ENCODE data around the gene LSAMP.
"Not testable (repeated sequence)": the region's sequence is repeated elsewhere in the genome, so short reads cannot be mapped to it uniquely, and the experiment has no call there.

LSAMP gene

DNA sequence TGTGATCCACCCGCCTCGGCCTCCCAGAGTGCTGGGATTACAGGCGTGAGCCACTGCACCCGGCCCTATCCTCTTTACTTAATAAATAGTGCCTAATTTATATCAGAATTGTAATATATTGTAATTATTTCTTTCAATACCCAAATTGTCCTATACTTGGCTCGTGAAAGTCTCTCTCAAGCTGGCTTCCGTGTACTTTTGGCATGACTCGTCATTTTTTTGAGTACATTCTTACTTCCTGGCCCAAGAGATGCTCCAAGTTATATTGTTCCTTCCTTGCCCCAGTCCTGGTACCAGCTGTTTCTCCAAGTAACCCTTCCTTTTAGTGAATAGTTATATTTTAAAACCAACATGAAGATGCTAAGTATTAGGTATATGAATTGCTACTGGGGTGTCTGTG, 366.7 kb downstream of the LSAMP start:
- no peak overlapping the region for H3K4me2 ChIP-seq (ENCODE audit: low read length)
- no peaks in the 10 kb centered on the region for H3K27me3 ChIP-seq (ENCODE audit: low read depth, low read length)
- H4K20me1 ChIP-seq (ENCODE audit: insufficient read depth, low read length) = no peaks in the 10 kb centered on the region

DNA sequence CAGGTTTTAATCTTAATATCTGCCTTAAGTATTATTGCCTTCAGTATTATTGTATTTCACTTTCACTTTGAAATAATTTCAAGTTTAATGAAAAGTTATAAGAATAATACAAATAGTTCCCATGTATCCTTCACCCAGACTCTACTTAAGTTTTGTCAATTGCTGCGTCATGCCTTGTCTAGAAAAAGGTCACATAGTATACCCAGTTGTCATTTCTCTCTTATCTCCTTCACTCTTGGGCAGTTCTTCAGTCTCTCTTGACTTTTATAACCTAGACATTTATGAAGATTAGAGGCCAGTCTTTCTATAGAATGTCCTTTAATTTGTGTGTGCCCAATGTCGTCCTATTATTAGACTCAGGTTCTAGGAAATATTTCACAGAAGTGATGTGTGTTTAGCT, 367.7 kb downstream of the LSAMP start:
- Histone ChIP-seq H3K4me1 (ENCODE audit: low read length) (no peaks in the 10 kb centered on the region), H3K27me3 (ENCODE audit: low read depth, low read length) (no peaks in the 10 kb centered on the region), H3K27ac (ENCODE audit: low read length) (no peak overlapping the region), H3K79me2 (ENCODE audit: low read length) (no peaks in the 10 kb centered on the region), H3K9ac (ENCODE audit: low read length) (no peak overlapping the region), H2AFZ (ENCODE audit: low read depth, low read length) (no peak overlapping the region), H3K9me3 (ENCODE audit: insufficient read depth, low read length) (no peaks in the 10 kb centered on the region), H3K4me3 (ENCODE audit: low read length) (no peak overlapping the region), H3K36me3 (replicated peaks; ENCODE audit: low read depth, low read length) (no peaks in the 10 kb centered on the region), H4K20me1 (ENCODE audit: insufficient read depth, low read length) (no peaks in the 10 kb centered on the region), H3K4me2 (ENCODE audit: low read length) (no peak overlapping the region)
- TF ChIP-seq, protein P1, sequence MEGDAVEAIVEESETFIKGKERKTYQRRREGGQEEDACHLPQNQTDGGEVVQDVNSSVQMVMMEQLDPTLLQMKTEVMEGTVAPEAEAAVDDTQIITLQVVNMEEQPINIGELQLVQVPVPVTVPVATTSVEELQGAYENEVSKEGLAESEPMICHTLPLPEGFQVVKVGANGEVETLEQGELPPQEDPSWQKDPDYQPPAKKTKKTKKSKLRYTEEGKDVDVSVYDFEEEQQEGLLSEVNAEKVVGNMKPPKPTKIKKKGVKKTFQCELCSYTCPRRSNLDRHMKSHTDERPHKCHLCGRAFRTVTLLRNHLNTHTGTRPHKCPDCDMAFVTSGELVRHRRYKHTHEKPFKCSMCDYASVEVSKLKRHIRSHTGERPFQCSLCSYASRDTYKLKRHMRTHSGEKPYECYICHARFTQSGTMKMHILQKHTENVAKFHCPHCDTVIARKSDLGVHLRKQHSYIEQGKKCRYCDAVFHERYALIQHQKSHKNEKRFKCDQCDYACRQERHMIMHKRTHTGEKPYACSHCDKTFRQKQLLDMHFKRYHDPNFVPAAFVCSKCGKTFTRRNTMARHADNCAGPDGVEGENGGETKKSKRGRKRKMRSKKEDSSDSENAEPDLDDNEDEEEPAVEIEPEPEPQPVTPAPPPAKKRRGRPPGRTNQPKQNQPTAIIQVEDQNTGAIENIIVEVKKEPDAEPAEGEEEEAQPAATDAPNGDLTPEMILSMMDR (IDR thresholded peaks at IDR 0.05; ENCODE audit: low read depth, low read length) = no peak
- no peak for TF ChIP-seq EZH2phosphoT487 (IDR thresholded peaks at IDR 0.05; ENCODE audit: low read depth)

More for the DNA sequence above, 366.7 kb downstream of the LSAMP start:
- TF ChIP-seq EZH2phosphoT487 (IDR thresholded peaks at IDR 0.05; ENCODE audit: low read depth) = no peak
- TF ChIP-seq, protein P1 (IDR thresholded peaks at IDR 0.05; ENCODE audit: low read depth, low read length) = no peak
- no peaks in the 10 kb centered on the region for H3K4me1 ChIP-seq (ENCODE audit: low read length)
- no peak overlapping the region for H3K9ac ChIP-seq (ENCODE audit: low read length)
- no peaks in the 10 kb centered on the region for H3K36me3 ChIP-seq (replicated peaks; ENCODE audit: low read depth, low read length)
- no peak overlapping the region for H2AFZ ChIP-seq (ENCODE audit: low read depth, low read length)
- H3K79me2 ChIP-seq (ENCODE audit: low read length) = no peaks in the 10 kb centered on the region
- H3K27ac ChIP-seq (ENCODE audit: low read length) = no peak overlapping the region
- H3K4me3 ChIP-seq (ENCODE audit: low read length) = no peak overlapping the region
- no peaks in the 10 kb centered on the region for H3K9me3 ChIP-seq (ENCODE audit: insufficient read depth, low read length)

DNA sequence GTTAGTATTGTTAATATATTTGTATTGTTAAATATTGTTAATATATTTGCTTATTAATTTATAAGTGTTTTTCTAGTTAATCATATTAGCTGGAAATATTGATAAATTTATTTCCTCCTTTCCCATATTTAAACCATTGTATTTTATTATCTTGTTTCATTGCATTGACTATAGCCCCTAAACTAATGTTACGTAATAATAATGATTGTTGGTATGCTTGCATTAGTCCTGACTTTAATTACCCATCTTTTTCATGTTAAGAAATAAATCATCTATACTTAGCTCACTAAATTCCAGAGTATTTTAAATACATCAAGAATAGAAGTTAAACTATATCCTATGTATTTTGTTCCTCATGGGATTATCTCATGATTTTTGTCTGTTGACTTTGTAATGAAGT, 368.2 kb downstream of the LSAMP start:
- Histone ChIP-seq H3K4me3 (ENCODE audit: low read length) (no peak overlapping the region), H3K36me3 (replicated peaks; ENCODE audit: low read depth, low read length) (no peaks in the 10 kb centered on the region), H3K9ac (ENCODE audit: low read length) (no peak overlapping the region), H3K9me3 (ENCODE audit: insufficient read depth, low read length) (no peaks in the 10 kb centered on the region), H3K79me2 (ENCODE audit: low read length) (no peaks in the 10 kb centered on the region), H3K27me3 (ENCODE audit: low read depth, low read length) (no peaks in the 10 kb centered on the region), H4K20me1 (ENCODE audit: insufficient read depth, low read length) (no peaks in the 10 kb centered on the region), H2AFZ (ENCODE audit: low read depth, low read length) (no peak overlapping the region), H3K4me1 (ENCODE audit: low read length) (no peaks in the 10 kb centered on the region), H3K4me2 (ENCODE audit: low read length) (no peak overlapping the region), H3K27ac (ENCODE audit: low read length) (no peak overlapping the region)
- TF ChIP-seq, protein P1 (IDR thresholded peaks at IDR 0.05; ENCODE audit: low read depth, low read length) = no peak

DNA sequence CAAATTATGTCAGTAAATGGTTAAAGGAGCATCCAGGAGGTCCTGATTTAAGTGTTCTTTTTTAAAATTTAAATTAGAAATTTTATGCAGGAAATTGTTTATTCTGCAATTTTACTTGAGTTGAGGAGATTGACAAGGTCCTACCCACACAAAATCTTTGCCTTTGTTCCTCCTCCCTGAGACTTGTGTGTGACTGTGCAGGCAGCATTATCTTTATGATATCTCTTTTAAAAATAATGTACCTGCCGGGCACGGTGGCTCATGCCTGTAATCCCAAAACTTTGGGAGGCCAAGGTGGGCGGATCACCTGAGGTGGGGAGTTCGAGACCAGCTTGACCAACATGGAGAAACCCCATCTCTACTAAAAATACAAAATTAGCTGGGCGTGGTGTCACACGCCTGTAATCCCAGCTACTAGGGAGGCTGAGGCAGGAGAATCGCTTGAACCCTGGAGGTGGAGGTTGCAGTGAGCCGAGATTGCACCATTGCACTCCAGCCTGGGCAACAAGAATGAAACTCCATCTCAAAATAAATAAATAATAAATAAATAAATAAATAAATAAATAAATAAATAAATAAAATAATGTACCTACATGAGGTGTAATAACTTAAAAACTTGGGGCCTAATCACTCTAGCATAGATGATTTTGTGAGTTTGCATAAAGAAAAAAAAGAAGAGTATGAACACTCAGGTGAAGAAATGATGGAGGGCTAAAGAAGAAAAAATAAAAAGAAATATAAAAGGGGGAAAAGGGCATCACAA, 374.6 kb downstream of the LSAMP start:
- peaks cover 11% of the 10 kb centered on the region for H3K4me1 ChIP-seq (ENCODE audit: low read length)
- H3K79me2 ChIP-seq (ENCODE audit: low read length); H3K9me3 ChIP-seq (ENCODE audit: insufficient read depth, low read length); H3K27me3 ChIP-seq (ENCODE audit: low read depth, low read length); H4K20me1 ChIP-seq (ENCODE audit: insufficient read depth, low read length); H3K36me3 ChIP-seq (replicated peaks; ENCODE audit: low read depth, low read length); H3K27ac ChIP-seq (ENCODE audit: low read length); H3K9ac ChIP-seq (ENCODE audit: low read length); H3K4me3 ChIP-seq (ENCODE audit: low read length); H2AFZ ChIP-seq (ENCODE audit: low read depth, low read length); H3K4me2 ChIP-seq (ENCODE audit: low read length): not testable (repeated sequence)
